Calu3 (cell line): Measurements from ENCODE around the gene SLC15A4. TPM values are rescaled to one million over a fixed set of nuclear protein-coding genes. Genes with fewer than 3 reads are reported as not detected.

ENCODE experiments used
- BruUV-seq: library from RNA; stranded (reverse); fragments of 400-500 nt; replicated peaks from 2 replicates; lab custom pipeline; 2021; lab: Mats Ljungman, UMichigan
- CTCF ChIA-PET: fragments of 300-600 bp; sonication (Branson Sonifier 250); formaldehyde crosslinking; loops from one replicate; lab custom pipeline; 2022; ENCODE audit warnings: antibody characterized with exemption; lab: Charles Lee
- DNase-seq: peaks from one replicate; pipeline ENCODE4 v3.0.0; 2022
- H3K27ac Mint-ChIP-seq: one replicate; pipeline ENCODE4 v1.8.0; 2022; ENCODE audit warnings: mixed read lengths; ENCODE audit not compliant: unreplicated experiment
- H3K27me3 Mint-ChIP-seq: one replicate; pipeline ENCODE4 v1.8.0; 2022; ENCODE audit warnings: mixed read lengths; ENCODE audit not compliant: unreplicated experiment
- H3K36me3 Mint-ChIP-seq: one replicate; pipeline ENCODE4 v1.8.0; 2022; ENCODE audit warnings: mild to moderate bottlenecking, moderate library complexity, mixed read lengths; ENCODE audit not compliant: insufficient read depth, unreplicated experiment
- H3K4me1 Mint-ChIP-seq: one replicate; pipeline ENCODE4 v1.8.0; 2022; ENCODE audit warnings: mild to moderate bottlenecking, low read depth, mixed read lengths; ENCODE audit not compliant: unreplicated experiment
- H3K4me3 Mint-ChIP-seq: one replicate; pipeline ENCODE4 v1.8.0; 2022; ENCODE audit warnings: mild to moderate bottlenecking, low read depth, moderate library complexity, mixed read lengths; ENCODE audit not compliant: unreplicated experiment
- H3K9me3 Mint-ChIP-seq: one replicate; pipeline ENCODE4 v1.8.0; 2022; ENCODE audit warnings: low read depth, mixed read lengths; ENCODE audit not compliant: unreplicated experiment
- CTCF ChIP-seq: fragments of 200-600 bp; IDR thresholded peaks from one replicate; pipeline ENCODE4 v1.8.0; 2022; ENCODE audit warnings: antibody characterized with exemption; ENCODE audit not compliant: unreplicated experiment
- intact Hi-C: fragments of 100-400 bp; cut with micrococcal nuclease; formaldehyde crosslinking; loops from one replicate; pipeline ENCODE4 v1.10.0; 2022; ENCODE audit not compliant: unreplicated experiment
- total RNA-seq: library from RNA; stranded (reverse); gene quantifications from 2 replicates; pipeline ENCODE4 v1.2.3, GENCODE V29; 2022

SLC15A4 gene
- total RNA-seq, 1 experiment from 2014 or later = 34.9 TPM

- H3K27me3 Mint-ChIP-seq = no peaks in the 10 kb centered on the region
- H3K9me3 Mint-ChIP-seq = no peaks in the 10 kb centered on the region
- intact Hi-C loops = no loop called here
- H3K27ac Mint-ChIP-seq = no peak overlapping the region
- peaks cover 58% of the 10 kb centered on the region for H3K36me3 Mint-ChIP-seq
- BruUV-seq = no TSS peak
- no peak for TF ChIP-seq CTCF
- no peaks in the 10 kb centered on the region for H3K4me1 Mint-ChIP-seq
- CTCF ChIA-PET = no interaction called here
- DNase-seq = no peak
- H3K4me3 Mint-ChIP-seq = no peak overlapping the region
These were observed 28.0 kb downstream of the SLC15A4 start for GRCh38 chr12:128795530-128796361.

GRCh38 chr12:128794661-128795529, 28.9 kb downstream of the SLC15A4 start:
- H3K36me3 Mint-ChIP-seq = peaks cover 51% of the 10 kb centered on the region
- intact Hi-C loops = no loop called here

DNA sequence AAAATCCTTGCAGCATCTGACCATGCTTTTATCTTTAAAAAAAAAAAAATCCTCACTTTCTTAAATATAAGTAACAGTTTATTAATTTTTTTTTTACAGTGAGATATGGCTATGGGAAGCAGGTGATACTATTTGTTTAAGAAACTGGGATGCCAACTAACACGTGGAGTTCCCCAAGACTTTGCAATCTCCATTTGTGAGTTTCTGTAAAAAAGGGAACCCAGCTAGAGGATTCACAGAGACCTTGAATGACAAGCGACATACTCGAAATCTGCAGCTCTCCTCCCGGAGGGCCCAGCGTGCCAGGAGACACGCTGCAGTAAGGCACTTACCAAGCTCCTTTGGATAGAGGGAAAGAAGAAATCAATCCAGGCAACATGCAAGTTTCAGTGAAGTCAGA, 30.1 kb downstream of the SLC15A4 start:
- H3K4me1 Mint-ChIP-seq = no peaks in the 10 kb centered on the region
- H3K4me3 Mint-ChIP-seq = no peak overlapping the region
- H3K27ac Mint-ChIP-seq = no peak overlapping the region

More at GRCh38 chr12:128794661-128795529, 28.9 kb downstream of the SLC15A4 start:
- Mint-ChIP-seq H3K27me3 (no peaks in the 10 kb centered on the region), H3K9me3 (no peaks in the 10 kb centered on the region), H3K4me1 (no peaks in the 10 kb centered on the region), H3K27ac (no peak overlapping the region), H3K4me3 (no peak overlapping the region)
- CTCF ChIA-PET = no interaction called here
- no peak for TF ChIP-seq CTCF
- DNase-seq = no peak
- no TSS peak for BruUV-seq

More for the DNA sequence above, 30.1 kb downstream of the SLC15A4 start:
- H3K27me3 Mint-ChIP-seq = no peaks in the 10 kb centered on the region
- no peaks in the 10 kb centered on the region for H3K9me3 Mint-ChIP-seq
- TF ChIP-seq CTCF = no peak
- H3K36me3 Mint-ChIP-seq = peaks cover 41% of the 10 kb centered on the region
- CTCF ChIA-PET = no interaction called here
- intact Hi-C loops = no loop called here
- no peak for DNase-seq
- no TSS peak for BruUV-seq
